Stimulated activated CD4-positive, alpha-beta T cell treated with anti-CD3 and anti-CD28 coated beads, TNF-alpha, amount 100 ng/mL, for 48 hours (primary cell): Measurements from ENCODE around the gene RNF213.
A peak's percentile ranks its signal among the peaks of the same experiment; 100 is the strongest.

Experiments used
- DNase-seq, 3 donors: peaks; one replicate each; pipeline ENCODE4 v3.0.0-alpha.2; 2020; ENCODE audit warnings: low read depth in 3 of 3

Gene RNF213

GRCh38 chr17:80430446-80431245 lies 170.0 kb downstream of the RNF213 start:
- no peak for DNase-seq

GRCh38 chr17:80431246-80432195 lies 170.9 kb downstream of the RNF213 start:
- DNase-seq, result no peak

- DNase-seq, result no peak
Measured at GRCh38 chr17:80432350-80432955, 171.8 kb downstream of the RNF213 start.

GRCh38 chr17:80432961-80433550 lies 172.4 kb downstream of the RNF213 start:
- no peak for DNase-seq

GRCh38 chr17:80433916-80434666 lies 173.4 kb downstream of the RNF213 start:
- no peak for DNase-seq

GRCh38 chr17:80437532-80437931 lies 176.9 kb downstream of the RNF213 start:
- DNase-seq, result no peak

- no peak for DNase-seq
Measured at GRCh38 chr17:80438806-80439205, 178.2 kb downstream of the RNF213 start.

- no peak for DNase-seq
Measured at GRCh38 chr17:80439499-80439898, 178.8 kb downstream of the RNF213 start.

GRCh38 chr17:80441133-80441578 lies 180.5 kb downstream of the RNF213 start:
- DNase-seq, result peak in 2 of 3 donors; percentile 24 to 40

GRCh38 chr17:80441598-80442322 lies 181.1 kb downstream of the RNF213 start:
- DNase-seq, result no peak

- DNase-seq, result no peak
Measured at GRCh38 chr17:80442323-80442659, 181.6 kb downstream of the RNF213 start.

GRCh38 chr17:80442764-80443163 lies 182.1 kb downstream of the RNF213 start:
- DNase-seq, result no peak

GRCh38 chr17:80443498-80443897 lies 182.8 kb downstream of the RNF213 start:
- no peak for DNase-seq

GRCh38 chr17:80443916-80444643 lies 183.4 kb downstream of the RNF213 start:
- DNase-seq, result no peak

- no peak for DNase-seq
Measured at GRCh38 chr17:80444644-80444979, 184.0 kb downstream of the RNF213 start.

- no peak for DNase-seq
Measured at GRCh38 chr17:80445007-80445725, 184.5 kb downstream of the RNF213 start.

- DNase-seq, result no peak
Measured at GRCh38 chr17:80445726-80446110, 185.1 kb downstream of the RNF213 start.

- no peak for DNase-seq
Measured at GRCh38 chr17:80446645-80447405, 186.2 kb downstream of the RNF213 start.

GRCh38 chr17:80447790-80448189 lies 187.1 kb downstream of the RNF213 start:
- DNase-seq, result no peak
